Keratinocyte (primary cell): ENCODE measurements around the gene MEG3. TPM values are rescaled to one million over a fixed set of nuclear protein-coding genes. Genes with fewer than 3 reads are reported as not detected.

Experiments
- DNase-seq: peaks from one replicate; pipeline ENCODE4 v3.0.0-alpha.2; 2011; ENCODE audit warnings: low read depth, missing footprints, low spot score
- FAIRE-seq: peaks from 2 replicates; lab custom pipeline; 2011; peaks lifted over from hg19 to GRCh38; lab: Jason Lieb, UNC
- H2AFZ ChIP-seq: 2 replicates; pipeline ENCODE4 v1.6.0; 2012; ENCODE audit warnings: low read length, control low read depth, inconsistent platforms; ENCODE audit not compliant: control insufficient read depth
- H3K27ac ChIP-seq: 2 replicates; pipeline ENCODE4 v1.5.1; 2011; ENCODE audit warnings: low read length; ENCODE audit not compliant: control insufficient read depth, insufficient read depth
- H3K27me3 ChIP-seq: 3 replicates; pipeline ENCODE4 v1.6.0; 2011; ENCODE audit warnings: low read length; ENCODE audit not compliant: control insufficient read depth, insufficient read depth; ENCODE audit errors: extremely low read depth
- H3K36me3 ChIP-seq, 2 experiments: 2 replicates in 1 of 2; 3 replicates in 1 of 2; pipeline ENCODE4 v1.5.1; 2011; ENCODE audit warnings: low read length in 2 of 2, mild to moderate bottlenecking in 1 of 2; ENCODE audit not compliant: control insufficient read depth in 2 of 2, insufficient read depth in 2 of 2; ENCODE audit errors: extremely low read depth in 1 of 2
- H3K4me1 ChIP-seq: 3 replicates; pipeline ENCODE4 v1.5.1; 2011; ENCODE audit warnings: low read length; ENCODE audit not compliant: control insufficient read depth, insufficient read depth; ENCODE audit errors: extremely low read depth
- H3K4me2 ChIP-seq: 3 replicates; pipeline ENCODE4 v1.6.0; 2011; ENCODE audit warnings: low read depth, low read length; ENCODE audit not compliant: control insufficient read depth, insufficient read depth; ENCODE audit errors: extremely low read depth
- H3K4me3 ChIP-seq, 3 experiments: fragments of 200-600 bp in 1 of 3; sonication (generic) in 1 of 3; 2 replicates in 2 of 3; 3 replicates in 1 of 3; pipeline ENCODE4 v1.5.1; 2011 to 2016; ENCODE audit warnings: low read length in 3 of 3, mild to moderate bottlenecking in 3 of 3, control low read depth in 2 of 3, inconsistent platforms in 1 of 3, low read depth in 1 of 3, mixed read lengths in 1 of 3, mixed run types in 1 of 3, moderate library complexity in 1 of 3; ENCODE audit not compliant: control insufficient read depth in 2 of 3, insufficient read depth in 2 of 3; ENCODE audit errors: extremely low read depth in 1 of 3
- H3K79me2 ChIP-seq: 2 replicates; pipeline ENCODE4 v1.6.0; 2012; ENCODE audit warnings: low read length; ENCODE audit not compliant: control insufficient read depth, insufficient read depth
- H3K9ac ChIP-seq: 3 replicates; pipeline ENCODE4 v1.6.0; 2011; ENCODE audit warnings: low read length; ENCODE audit not compliant: control insufficient read depth, insufficient read depth; ENCODE audit errors: extremely low read depth
- H3K9me1 ChIP-seq: 3 replicates; pipeline ENCODE4 v1.6.0; 2011; ENCODE audit warnings: low read length; ENCODE audit not compliant: control insufficient read depth, insufficient read depth; ENCODE audit errors: extremely low read depth
- H3K9me3 ChIP-seq: 2 replicates; pipeline ENCODE4 v1.5.1; 2012; ENCODE audit warnings: low read depth, low read length; ENCODE audit not compliant: control insufficient read depth
- H4K20me1 ChIP-seq: 3 replicates; pipeline ENCODE4 v1.6.0; 2011; ENCODE audit warnings: low read length; ENCODE audit not compliant: control insufficient read depth, insufficient read depth; ENCODE audit errors: extremely low read depth
- EZH2 ChIP-seq: IDR thresholded peaks from one replicate; pipeline ENCODE4 v1.6.1; 2012; ENCODE audit warnings: inconsistent platforms, mild to moderate bottlenecking, low read length, moderate library complexity
- dilution Hi-C: fragments of 300-500 bp; cut with MboI; formaldehyde crosslinking; loops from one replicate; pipeline ENCODE4 v1.7.0; 2020; ENCODE audit warnings: low sequenced_read_pairs; ENCODE audit not compliant: extremely low pct_ligation_motif_present
- polyA plus RNA-seq, 5 experiments: library from polyadenylated mRNA; depleted of rRNA in 3 of 5; stranded (reverse) in 3 of 5; stranded (forward) in 1 of 5; unstranded in 1 of 5; fragments of >200 nt; gene quantifications; 1 replicate in 1 of 5; 2 replicates in 3 of 5; 3 replicates in 1 of 5; pipeline versions ENCODE4 v1.2.1 to v1.2.3, GENCODE V29; 2011 to 2012; ENCODE audit warnings: missing spikeins in 2 of 5, low read depth in 1 of 5, low replicate concordance in 1 of 5
- TF ChIP-seq, protein P1 (sequence below), 3 experiments: IDR thresholded peaks in 1 of 3; conservative IDR thresholded peaks in 1 of 3; optimal IDR thresholded peaks in 1 of 3; 2 replicates in 2 of 3; 3 replicates in 1 of 3; pipeline versions ENCODE3 to v1.5.1; 2011; ENCODE audit warnings: low read length in 3 of 3, mild to moderate bottlenecking in 3 of 3, moderate library complexity in 2 of 3, control low read depth in 1 of 3, inconsistent platforms in 1 of 3; ENCODE audit not compliant: insufficient read depth in 2 of 3; ENCODE audit errors: extremely low read depth in 1 of 3

The MEG3 gene
- polyA plus RNA-seq, 1 donor (not counting 4 experiments of a cell fraction or from before 2014, with no cell fraction given): 5.6 TPM

DNA sequence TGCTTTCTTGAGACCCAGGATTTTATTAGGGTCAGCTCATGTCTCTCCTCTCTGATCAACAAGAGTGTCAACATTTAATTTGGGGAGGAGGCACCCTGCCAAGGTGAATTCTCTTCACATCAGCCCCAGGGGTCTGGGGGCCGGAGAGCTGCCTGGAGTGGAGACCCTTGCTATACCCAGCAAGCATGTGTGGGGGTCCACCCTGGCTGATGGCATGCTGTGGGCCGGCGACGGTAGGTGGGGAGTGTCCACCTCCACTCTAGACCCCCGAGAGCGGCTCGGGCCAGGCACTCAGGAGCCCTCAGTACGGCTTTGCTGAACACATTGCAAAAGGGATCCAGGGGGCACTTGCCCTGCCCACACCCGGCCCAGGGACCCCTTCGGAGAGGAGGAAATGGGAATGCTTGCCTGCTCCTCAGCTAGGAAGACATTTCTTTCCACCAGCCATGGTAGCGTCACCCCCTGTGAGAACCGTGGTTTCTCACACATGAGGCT is 10.4 kb downstream of the MEG3 start:
- no peak overlapping the region for H3K4me3 ChIP-seq
- no peaks in the 10 kb centered on the region for H3K4me1 ChIP-seq
- H3K9me3 ChIP-seq: no peaks in the 10 kb centered on the region
- no peak overlapping the region for H3K27ac ChIP-seq
- H3K9me1 ChIP-seq: no peaks in the 10 kb centered on the region
- DNase-seq: no peak
- H3K27me3 ChIP-seq: no peaks in the 10 kb centered on the region
- FAIRE-seq: no peak
- no peaks in the 10 kb centered on the region for H4K20me1 ChIP-seq
- H3K4me2 ChIP-seq: no peak overlapping the region
- dilution Hi-C loops: no loop called here
- TF ChIP-seq, protein P1, sequence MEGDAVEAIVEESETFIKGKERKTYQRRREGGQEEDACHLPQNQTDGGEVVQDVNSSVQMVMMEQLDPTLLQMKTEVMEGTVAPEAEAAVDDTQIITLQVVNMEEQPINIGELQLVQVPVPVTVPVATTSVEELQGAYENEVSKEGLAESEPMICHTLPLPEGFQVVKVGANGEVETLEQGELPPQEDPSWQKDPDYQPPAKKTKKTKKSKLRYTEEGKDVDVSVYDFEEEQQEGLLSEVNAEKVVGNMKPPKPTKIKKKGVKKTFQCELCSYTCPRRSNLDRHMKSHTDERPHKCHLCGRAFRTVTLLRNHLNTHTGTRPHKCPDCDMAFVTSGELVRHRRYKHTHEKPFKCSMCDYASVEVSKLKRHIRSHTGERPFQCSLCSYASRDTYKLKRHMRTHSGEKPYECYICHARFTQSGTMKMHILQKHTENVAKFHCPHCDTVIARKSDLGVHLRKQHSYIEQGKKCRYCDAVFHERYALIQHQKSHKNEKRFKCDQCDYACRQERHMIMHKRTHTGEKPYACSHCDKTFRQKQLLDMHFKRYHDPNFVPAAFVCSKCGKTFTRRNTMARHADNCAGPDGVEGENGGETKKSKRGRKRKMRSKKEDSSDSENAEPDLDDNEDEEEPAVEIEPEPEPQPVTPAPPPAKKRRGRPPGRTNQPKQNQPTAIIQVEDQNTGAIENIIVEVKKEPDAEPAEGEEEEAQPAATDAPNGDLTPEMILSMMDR (optimal IDR thresholded peaks at IDR 0.05 in 1 of 3, IDR thresholded peaks at IDR 0.05 in 1 of 3, conservative IDR thresholded peaks at IDR 0.05 in 1 of 3; ENCODE audit: extremely low read depth in 1 of 3, insufficient read depth in 2 of 3, low read length in 3 of 3): no peak
- no peak for TF ChIP-seq EZH2
- no peak overlapping the region for H2AFZ ChIP-seq
- no peaks in the 10 kb centered on the region for H3K36me3 ChIP-seq
- no peaks in the 10 kb centered on the region for H3K79me2 ChIP-seq
- no peak overlapping the region for H3K9ac ChIP-seq

DNA sequence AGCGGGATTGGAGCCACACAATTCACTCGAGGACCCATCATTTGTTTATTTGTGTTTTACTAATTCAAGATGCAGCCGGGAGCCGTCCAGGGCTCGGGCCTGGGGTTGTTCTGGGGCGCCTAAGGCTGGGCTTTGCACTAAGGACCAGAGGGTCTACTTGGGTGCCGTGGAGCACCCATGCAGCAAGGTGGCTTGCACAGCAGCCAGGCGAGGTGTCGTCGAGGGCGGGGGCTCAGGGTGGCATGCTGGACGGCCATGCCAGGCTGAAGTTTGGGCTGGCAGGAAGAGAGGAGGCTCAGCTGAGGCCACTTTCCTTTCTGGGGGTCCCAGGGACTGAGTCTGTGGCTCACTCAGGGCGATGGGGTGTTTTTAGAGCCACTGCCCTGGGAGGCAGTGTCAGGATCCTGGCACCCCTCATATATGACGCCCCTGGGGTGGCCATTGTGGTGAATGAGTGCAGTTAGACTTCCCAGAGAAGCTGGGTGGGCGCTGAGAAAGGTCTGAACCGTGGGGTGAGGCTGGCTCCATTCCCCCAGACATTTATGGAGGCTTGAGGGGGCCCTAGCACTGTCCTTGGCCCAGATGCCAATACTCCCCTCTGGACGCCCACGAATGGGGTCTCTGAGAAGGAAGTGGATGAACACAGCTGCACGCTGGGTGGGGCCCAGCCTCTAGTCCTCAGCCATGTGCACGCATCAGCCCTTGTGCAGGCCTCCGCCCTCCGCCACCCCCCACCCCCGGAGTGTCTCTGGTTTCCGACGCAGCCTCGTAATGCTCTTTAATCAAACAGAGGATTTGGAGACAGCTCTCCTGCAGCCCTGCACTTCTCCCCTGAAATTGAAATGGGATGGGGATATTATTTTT is 11.3 kb downstream of the MEG3 start:
- H3K9me1 ChIP-seq: no peaks in the 10 kb centered on the region
- H2AFZ ChIP-seq: no peak overlapping the region
- FAIRE-seq (no peak), DNase-seq (no peak)
- no peaks in the 10 kb centered on the region for H3K27me3 ChIP-seq
- dilution Hi-C loops: no loop called here
- H3K4me3 ChIP-seq: no peak overlapping the region
- no peak overlapping the region for H3K9ac ChIP-seq
- no peaks in the 10 kb centered on the region for H3K36me3 ChIP-seq
- H4K20me1 ChIP-seq: no peaks in the 10 kb centered on the region
- no peaks in the 10 kb centered on the region for H3K4me1 ChIP-seq
- H3K27ac ChIP-seq: no peak overlapping the region
- H3K9me3 ChIP-seq: no peaks in the 10 kb centered on the region
- H3K79me2 ChIP-seq: no peaks in the 10 kb centered on the region
- TF ChIP-seq EZH2: no peak
- TF ChIP-seq, protein P1 (optimal IDR thresholded peaks at IDR 0.05 in 1 of 3, IDR thresholded peaks at IDR 0.05 in 1 of 3, conservative IDR thresholded peaks at IDR 0.05 in 1 of 3; ENCODE audit: extremely low read depth in 1 of 3, insufficient read depth in 2 of 3, low read length in 3 of 3): no peak
- no peak overlapping the region for H3K4me2 ChIP-seq
